ENCODE data around the gene GPR146.

The GPR146 gene

DNA sequence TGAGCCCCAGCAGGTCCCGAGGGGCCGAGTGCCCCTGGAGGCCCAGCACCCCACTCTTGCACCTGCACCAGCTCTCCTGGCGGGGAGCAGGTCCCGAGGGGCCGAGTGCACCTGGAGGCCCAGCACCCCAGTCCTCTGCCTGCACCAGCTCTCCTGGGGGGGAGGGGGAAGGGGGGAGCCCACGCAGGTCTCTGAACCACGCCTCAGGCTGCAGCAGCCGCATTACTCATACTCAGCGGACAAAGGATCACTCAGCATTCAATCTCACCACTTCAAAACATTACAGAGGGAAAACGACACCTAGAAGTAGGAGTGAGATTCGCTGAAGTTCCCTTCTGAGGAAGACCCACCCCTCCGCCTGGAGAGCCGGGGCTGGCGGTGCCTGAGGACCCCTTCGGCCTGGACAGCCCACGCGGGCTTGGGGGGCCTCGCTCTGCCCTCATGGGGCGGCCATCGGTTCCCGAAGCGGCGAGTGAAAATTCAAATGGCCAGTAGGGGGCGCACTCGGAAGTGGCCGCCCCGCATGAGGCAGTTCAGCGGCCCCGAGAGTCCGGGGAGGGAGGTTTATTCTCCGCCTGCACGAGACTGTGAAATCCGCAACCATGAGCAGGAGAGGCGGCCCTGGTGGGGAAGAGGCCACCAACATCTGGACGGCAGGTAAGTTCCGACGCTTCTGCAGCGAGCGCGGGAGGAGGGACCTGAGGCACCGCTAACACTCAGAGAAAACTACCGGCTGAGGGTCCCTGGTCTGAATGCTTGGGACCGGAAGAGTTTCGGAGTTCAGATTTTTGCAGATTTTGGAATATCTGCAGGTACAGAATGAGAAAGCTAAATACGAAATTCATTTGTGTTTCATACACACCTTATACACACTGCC is 42.5 kb downstream of the GPR146 start:
- peak overlapping the region in 7 of 21 experiments; percentile 12 to 62 (median 32) for H3K27ac ChIP-seq
- H3K4me3 ChIP-seq, result peak overlapping the region; percentile 4 to 41 (median 15)

DNA sequence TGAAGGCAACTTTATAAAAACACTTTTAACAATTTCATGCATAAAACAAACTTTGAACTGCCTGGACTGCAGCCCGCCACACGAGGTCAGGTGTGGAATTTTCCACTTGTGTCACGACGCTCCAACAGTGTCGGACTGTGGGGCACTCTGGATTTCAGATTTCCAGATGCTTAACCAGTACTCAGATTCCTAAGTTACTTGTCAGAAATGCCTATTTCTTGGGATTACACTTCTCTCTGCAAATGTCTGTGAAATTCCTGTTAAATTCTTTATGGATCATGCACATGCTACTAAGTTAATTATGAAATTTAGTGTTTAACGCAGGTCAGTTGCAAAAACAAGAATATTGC is 43.1 kb downstream of the GPR146 start:
- peak overlapping the region in 2 of 21 experiments; percentile 41 to 55 for H3K27ac ChIP-seq
- peak overlapping the region in 6 of 7 experiments; percentile 4 to 41 (median 12) for H3K4me3 ChIP-seq

DNA sequence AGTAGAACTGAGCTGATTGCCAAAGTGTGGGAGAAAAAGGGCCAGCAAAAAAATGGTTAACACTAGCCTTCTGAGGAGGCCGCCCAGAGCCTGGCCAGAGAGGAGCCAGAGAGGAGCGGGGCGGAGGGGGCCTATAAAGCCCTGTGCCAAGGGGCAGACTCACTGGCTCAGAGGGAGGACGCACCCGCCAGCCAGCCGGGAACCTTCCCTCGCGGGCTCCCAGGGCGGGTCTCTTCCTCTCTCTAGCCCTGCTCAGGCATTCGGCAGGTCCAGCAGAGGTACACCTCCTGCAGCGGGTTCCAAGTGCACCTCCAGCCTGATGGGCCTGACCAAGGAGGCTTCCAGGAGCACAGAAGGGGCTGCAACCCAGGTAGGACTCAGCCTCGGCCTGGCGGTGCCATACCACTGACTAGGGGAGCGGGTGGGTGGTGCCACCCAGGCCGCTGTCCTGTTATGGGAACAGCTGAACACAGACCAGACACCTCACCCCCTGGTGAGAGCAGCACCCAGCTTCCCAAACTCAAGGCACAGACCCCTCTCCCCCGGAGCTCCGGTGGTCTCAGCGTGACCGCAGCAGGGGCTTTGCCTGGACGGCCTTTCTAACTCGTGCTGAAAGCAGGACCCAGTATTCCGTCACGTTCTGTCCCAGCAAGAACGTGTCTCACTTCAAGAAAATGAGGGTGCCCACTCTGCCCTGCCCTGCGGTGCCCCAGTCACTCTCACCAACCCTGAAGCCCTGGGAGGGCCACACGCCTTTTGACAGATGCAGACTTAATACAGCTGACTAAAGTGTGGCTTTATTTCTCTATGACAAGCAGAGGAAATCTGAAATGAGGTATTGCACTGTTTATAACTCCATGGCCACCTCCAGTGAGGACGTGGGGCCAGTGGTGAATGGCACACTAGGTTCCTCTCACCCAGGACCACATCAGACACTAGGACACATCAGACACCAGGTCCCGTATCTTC is 43.9 kb downstream of the GPR146 start, which contains the start of gene GPER1:
TSS of gene GPER1 (plus strand) at position 162 of the 969 bp plus-strand sequence. CDS start 3,616 bp downstream, outside the sequence.
- peak within 1 kb of the TSS in 9 of 21 experiments; percentile 1 to 70 (median 41) for H3K27ac ChIP-seq
- H3K4me3 ChIP-seq, result peak within 1 kb of the TSS; percentile 4 to 41 (median 15)

DNA sequence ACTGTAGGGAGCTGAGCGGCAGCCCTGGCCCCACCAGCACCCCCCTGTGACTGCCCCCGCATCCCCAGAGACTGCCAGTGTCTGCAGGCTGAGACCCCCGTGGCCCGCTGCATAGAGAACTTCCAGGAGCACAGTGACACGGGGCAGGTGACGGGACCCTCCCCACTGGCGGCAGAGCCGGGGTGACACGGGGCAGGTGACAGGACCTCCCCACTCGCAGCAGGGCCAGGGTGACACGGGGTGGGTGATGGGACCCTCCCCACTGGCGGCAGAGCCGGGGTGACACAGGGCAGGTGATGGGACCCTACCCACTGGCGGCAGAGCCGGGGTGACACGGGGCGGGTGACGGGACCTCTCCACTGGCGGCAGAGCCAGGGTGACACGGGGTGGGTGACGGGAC is 45.9 kb downstream of the GPR146 start:
- Histone ChIP-seq H3K27ac (no peak overlapping the region), H3K4me3 (no peak overlapping the region)

DNA sequence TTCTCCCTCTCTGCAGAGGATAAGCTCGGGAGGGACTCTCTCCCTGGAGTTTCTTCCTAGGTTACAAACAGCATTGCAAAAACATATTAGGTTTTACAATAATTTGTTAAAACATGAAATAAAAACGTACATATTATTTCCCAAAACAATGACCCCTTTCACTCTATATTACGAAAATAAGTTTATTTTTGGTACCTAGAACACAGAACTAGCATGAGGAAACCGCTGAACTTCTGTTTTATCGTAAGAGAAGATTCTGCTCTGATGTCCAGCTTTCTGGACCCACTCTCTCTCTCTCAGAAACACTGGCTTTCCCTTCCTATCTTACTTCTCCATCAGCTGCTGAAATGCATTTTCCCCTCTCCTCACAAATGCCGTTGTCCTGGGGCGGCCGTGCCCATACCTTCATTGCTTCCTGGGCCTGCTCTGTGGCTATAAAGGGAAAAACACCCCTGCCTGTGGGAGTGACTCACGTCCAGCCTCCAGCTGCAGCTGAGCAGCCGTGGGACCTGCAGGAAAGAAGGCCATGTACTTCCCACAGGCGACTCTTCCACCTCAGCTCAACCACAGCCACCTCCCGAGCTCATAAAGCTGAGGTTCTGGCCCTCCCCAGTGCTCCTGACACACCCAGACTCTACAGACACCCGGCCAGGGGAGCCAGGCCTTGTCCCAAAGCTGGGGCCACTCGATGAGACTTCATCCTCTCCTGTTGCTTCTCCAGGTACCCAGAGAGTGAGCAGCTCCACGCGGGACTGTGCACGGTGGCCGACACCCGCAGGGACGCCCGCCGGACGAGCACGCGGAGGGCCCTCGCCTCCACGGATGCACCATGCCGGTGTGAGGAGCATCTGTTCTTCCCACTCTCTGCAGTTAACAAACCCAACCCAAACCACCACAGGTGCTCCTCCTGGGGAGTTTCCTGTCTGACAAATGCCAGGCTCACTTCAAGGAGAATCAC is 46.6 kb downstream of the GPR146 start:
- no peak overlapping the region for H3K4me3 ChIP-seq

DNA sequence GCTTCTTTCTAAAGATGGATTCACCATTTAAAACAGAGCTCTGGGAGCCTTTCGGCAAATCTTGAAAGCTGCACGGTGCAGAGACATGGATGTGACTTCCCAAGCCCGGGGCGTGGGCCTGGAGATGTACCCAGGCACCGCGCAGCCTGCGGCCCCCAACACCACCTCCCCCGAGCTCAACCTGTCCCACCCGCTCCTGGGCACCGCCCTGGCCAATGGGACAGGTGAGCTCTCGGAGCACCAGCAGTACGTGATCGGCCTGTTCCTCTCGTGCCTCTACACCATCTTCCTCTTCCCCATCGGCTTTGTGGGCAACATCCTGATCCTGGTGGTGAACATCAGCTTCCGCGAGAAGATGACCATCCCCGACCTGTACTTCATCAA is 47.3 kb downstream of the GPR146 start:
- Histone ChIP-seq H3K27ac (no peak overlapping the region), H3K4me3 (no peak overlapping the region)

More for the DNA sequence above, 46.6 kb downstream of the GPR146 start:
- no peak overlapping the region for H3K27ac ChIP-seq

DNA sequence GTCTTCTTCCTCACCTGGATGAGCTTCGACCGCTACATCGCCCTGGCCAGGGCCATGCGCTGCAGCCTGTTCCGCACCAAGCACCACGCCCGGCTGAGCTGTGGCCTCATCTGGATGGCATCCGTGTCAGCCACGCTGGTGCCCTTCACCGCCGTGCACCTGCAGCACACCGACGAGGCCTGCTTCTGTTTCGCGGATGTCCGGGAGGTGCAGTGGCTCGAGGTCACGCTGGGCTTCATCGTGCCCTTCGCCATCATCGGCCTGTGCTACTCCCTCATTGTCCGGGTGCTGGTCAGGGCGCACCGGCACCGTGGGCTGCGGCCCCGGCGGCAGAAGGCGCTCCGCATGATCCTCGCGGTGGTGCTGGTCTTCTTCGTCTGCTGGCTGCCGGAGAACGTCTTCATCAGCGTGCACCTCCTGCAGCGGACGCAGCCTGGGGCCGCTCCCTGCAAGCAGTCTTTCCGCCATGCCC is 47.9 kb downstream of the GPR146 start:
- H3K27ac ChIP-seq, result no peak overlapping the region

DNA sequence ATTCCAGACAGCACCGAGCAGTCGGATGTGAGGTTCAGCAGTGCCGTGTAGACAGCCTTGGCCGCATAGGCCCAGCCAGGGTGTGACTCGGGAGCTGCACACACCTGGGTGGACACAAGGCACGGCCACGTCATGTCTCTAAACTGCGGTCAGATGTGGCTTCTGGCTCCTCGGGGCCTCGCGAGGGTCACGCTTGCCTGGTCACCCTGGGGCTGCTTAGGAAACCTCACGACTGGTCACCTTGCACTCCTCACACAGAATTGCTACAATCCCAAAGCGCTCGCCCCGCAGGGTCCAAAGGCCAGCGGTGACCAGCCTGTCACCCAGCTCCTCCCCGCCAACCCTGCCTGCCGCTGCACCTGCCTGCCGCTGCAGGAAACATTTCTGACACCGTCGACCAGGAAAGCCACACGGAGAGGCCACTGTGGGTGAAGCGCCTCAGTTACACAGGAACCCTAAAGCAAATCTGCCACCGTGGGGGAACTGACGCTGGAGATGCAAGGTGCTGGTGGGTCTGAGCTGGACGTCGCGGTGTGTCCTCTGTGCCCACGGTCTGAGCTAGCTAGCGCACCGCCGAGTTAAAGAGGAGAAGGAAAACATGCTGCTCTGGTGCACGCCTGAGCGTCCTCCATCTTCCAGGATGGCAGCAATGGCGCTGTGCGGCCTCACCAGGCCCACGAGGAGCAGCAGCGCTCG is 48.6 kb downstream of the GPR146 start:
- no peak overlapping the region for H3K4me3 ChIP-seq
- H3K27ac ChIP-seq, result no peak overlapping the region

More for the DNA sequence above, 47.9 kb downstream of the GPR146 start:
- H3K4me3 ChIP-seq, result no peak overlapping the region

DNA sequence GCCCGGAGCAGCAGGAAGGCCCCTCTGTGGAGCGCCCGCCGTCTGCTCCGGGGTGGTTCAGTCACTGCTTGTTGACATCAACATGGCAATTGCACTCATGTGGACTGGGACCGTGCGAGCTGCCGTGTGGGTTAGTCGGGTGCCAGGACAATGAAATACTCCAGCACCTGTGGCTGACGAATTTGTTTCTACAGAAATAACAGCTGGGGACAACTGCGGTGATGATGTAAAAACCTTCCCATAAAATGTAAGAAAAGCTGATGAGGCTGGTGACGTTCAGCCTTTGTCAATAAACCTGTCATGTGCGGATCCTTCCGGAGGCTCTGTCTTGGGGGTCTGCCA is 49.1 kb downstream of the GPR146 start:
- Histone ChIP-seq H3K4me3 (no peak overlapping the region), H3K27ac (no peak overlapping the region)

DNA sequence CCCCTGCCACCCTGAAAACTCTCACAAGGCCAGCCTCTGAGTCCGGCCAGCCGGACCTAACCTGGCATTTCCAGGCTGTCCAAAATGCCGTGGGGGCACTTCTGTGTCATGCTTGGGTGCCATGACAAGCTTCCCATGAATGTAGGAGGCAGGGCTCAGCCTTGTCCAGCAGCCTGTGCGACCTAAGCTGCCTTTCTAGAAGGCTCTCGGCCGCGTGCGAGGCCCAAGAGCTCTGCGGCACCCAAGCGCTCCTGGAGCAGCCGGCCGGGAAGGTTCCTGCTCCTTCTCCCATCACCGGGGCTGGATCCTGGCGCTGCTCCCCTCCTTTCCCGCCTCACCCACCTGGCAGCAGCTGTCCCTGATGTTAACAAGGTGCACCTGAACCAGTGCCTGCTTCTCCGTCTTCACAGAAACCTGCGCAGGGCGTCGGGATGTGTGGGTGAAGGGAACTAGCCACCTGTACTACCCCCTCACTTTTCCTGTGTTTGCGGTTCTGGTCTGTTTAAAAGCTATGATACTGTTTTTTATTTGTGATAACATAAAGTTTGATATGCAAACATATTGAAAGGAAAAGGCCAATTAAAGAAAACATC is 49.7 kb downstream of the GPR146 start:
- Histone ChIP-seq H3K27ac (no peak overlapping the region), H3K4me3 (no peak overlapping the region)

DNA sequence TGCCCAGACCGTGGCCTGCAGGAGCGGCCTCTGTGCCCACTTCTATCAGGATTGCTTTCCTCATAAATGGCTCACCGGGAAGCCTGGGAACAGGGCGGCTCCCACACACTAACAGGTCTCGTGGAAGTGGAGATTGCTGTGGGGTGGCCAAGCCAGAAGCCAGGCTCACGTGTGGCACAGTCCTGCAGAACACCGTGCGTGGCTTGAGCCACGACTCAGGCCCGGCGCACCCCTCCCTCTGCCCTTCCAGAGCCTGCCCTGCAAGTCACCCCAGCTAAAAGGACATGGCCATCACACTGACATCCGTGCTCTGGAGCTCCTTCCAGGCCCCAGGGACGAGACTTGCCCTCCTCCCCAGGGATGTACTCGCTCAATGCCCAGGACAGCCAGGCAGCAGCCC is 50.5 kb downstream of the GPR146 start:
- no peak overlapping the region for H3K4me3 ChIP-seq
- H3K27ac ChIP-seq, result no peak overlapping the region

DNA sequence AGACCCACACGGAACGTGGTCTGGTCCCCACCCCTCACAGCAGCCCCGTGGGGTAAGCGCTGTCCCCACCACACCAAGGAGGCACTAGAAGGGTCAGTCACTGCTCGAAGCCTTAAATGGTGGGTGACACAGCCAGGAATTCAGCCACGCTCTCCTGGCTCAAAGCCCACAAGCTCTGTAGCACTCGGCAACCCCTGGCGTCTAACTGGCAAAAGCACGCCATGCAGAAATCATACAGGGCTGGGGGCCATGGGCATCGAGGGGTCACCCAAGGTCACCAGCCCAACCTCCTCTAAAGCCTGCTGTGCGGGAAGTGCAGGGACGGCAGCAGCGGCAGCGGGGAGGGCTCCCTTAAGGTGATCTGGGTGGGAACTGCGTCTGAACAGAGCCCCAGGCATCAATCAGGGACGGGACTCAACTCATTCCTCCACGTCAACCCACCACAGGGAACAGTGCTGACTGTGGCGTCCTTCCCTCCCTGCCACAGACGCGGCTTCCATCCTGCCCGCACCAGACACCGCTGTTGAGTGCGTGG is 51.3 kb downstream of the GPR146 start:
- Histone ChIP-seq H3K27ac (no peak overlapping the region), H3K4me3 (peak overlapping the region in 1 of 7 experiments; percentile 1)

DNA sequence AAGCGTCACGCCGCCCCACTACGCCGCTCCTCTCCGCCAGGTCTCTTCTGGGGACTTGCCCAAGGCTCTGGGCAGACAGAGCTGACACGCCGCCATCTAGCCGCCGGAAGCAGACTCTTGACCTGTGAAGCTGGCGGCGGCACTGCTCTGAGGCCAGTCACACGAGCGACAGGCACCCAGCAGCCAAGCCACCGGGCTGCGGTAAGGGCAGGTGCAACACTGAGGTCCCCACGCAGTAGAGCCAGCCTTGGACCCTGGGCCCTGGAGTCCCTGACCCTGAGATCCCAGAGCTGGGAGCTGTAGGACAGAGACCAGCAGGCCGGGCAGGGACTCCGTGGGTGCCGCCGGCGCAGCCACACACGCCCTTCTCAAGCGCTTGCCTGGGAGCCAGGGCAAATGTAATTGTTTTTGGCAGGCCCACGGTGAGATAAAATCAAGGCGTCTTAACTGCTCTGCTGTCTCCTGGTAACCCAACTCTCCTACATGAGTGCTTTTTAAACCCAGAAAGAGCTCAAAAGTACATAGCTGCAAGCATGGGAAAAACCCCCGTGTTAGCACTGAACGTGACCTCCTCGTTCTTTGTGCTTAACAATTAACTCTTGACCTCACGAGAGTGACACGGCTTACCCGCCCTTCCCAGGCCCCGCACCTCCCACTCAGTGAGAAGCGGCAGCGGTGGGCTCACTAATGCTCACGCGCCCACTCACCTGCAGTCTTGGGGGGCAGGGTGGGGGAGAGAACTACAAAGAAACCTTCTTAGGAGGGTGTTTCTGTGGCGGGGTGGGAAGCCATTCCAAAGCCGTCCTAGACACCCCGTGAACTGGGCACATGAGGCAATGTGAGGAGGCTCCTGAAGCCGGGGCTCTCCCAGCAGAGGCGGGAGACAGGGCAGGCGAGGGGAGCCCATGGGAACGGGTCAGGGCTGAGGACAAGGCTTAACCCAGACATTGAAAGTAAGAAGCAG is 52.1 kb downstream of the GPR146 start:
- no peak overlapping the region for H3K27ac ChIP-seq
- peak overlapping the region in 1 of 7 experiments; percentile 1 for H3K4me3 ChIP-seq

DNA sequence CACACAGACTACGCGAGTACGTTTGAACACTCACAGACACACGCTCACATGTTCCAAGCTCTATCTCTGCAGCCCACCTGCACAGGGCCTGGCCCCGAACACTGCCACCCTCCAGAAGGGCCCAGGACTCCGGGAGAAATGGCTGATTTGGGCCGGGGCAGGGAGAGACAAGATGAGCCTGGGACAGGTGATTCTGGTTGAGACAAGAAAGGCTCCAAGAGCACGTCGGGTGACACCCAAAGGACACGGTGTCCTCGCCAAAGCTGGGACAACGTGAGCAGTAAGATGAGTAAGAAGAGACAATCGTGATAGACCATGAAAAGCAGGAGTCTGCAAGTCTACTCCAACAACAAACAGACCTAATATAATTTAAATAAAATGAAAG is 52.8 kb downstream of the GPR146 start:
- Histone ChIP-seq H3K27ac (no peak overlapping the region), H3K4me3 (no peak overlapping the region)

DNA sequence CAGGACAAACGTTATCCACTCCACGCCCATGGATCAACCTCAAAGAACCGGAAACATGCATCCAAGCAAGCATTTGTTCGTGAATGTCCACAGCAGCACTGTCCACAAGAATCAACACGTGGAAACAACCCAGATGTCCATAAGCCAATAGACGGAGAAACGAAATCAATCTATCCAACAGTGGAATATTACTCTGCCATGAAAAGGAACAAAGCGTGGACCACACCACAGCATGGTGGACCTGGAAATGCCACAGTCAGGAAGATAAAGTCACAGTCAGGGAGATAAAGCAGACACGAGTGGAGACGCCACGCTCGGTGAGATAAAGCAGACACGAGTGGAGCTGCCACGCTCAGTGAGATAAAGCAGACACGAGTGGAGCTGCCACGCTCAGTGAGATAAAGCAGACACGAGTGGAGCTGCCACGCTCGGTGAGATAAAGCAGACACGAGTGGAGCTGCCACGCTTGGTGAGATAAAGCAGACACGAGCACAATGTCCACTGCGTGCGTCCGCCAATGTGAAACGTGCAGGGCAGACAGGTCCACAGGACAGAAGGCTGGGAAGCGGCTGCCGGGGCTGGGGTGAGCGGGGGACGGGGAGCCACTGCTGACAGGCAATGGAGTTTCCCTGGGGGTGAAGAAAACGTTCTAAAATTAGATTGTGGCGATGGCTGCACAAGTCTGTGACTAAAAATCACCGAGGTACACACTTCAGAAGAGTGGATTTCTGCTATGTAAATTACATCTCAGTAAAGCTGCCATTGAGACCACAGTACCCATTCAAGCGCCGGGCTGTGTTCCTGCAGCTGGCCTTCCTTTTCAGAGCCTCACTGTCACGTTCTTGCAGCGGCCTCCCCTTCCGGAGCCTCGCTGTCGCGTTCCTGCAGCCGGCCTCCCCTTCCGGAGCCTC is 54.2 kb downstream of the GPR146 start:
- H3K27ac ChIP-seq, result no peak overlapping the region

DNA sequence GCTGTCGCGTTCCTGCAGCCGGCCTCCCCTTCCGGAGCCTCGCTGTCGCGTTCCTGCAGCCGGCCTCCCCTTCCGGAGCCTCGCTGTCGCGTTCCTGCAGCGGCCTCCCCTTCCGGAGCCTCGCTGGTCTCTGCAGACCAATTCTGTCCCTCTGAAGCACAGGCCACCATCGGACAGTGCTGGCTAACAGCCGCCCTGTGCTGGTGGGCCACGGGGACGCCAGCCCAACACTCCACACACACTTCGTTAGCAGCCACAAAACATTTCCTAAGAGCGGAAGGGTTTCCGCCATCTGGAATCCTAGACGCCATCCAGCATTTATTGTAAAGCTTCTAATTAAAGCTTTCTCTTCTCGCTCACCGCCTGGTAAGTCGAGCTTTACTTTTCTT is 54.8 kb downstream of the GPR146 start:
- Histone ChIP-seq H3K27ac (no peak overlapping the region), H3K4me3 (no peak overlapping the region)

More for the DNA sequence above, 54.2 kb downstream of the GPR146 start:
- H3K4me3 ChIP-seq, result no peak overlapping the region
